GM12874 (cell line): ENCODE results near the gene PGM5.

Experiments used
- TF ChIP-seq, protein P1 (sequence below): IDR thresholded peaks from 2 replicates; pipeline ENCODE4 v1.5.1; 2011; ENCODE audit warnings: low read depth, mild to moderate bottlenecking, control low read depth, low read length, moderate library complexity; ENCODE audit not compliant: insufficient read depth

Gene PGM5

GRCh38 chr9:68447611-68448010 is 91.2 kb downstream of the PGM5 start:
- TF ChIP-seq, protein P1, sequence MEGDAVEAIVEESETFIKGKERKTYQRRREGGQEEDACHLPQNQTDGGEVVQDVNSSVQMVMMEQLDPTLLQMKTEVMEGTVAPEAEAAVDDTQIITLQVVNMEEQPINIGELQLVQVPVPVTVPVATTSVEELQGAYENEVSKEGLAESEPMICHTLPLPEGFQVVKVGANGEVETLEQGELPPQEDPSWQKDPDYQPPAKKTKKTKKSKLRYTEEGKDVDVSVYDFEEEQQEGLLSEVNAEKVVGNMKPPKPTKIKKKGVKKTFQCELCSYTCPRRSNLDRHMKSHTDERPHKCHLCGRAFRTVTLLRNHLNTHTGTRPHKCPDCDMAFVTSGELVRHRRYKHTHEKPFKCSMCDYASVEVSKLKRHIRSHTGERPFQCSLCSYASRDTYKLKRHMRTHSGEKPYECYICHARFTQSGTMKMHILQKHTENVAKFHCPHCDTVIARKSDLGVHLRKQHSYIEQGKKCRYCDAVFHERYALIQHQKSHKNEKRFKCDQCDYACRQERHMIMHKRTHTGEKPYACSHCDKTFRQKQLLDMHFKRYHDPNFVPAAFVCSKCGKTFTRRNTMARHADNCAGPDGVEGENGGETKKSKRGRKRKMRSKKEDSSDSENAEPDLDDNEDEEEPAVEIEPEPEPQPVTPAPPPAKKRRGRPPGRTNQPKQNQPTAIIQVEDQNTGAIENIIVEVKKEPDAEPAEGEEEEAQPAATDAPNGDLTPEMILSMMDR: no peak

DNA sequence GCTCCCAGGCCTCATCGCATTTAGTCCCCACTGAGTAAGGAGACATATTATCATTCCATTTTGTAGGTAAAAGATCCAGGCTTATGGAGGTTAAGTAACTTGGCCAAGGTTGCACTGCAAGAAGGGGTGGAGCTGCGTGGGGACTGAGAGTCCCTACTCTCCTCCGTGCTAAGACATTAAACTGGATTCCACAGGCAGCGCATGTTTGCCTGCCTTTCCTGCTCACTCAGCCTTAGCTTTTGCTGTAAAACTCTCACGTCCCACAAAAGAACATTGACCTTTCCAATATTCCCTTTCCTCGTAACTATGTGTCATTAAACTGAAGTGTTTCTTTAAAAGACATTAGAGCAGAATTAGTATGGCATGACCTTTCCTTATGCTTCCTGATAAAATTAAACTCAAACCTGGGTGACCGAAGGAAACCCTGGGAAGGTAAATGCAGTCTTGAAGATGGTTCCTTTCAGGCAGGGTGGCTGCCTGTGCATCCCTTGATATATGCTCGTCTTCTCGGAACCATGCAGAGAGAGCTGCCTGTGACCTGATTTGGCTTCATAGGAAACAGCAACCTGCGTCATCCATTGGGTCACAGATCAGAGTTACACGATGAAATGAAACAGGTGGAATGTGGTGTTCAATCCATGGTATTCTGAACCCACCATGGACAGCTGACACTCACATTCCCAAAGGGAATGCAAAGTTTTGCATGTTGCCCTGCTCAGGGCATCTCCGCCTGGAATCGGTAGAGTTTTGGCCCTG is 98.3 kb downstream of the PGM5 start:
- TF ChIP-seq, protein P1: no peak

- TF ChIP-seq, protein P1: no peak
These were observed 99.0 kb downstream of the PGM5 start for GRCh38 chr9:68455451-68455850.

- TF ChIP-seq, protein P1: no peak
These were observed 101.4 kb downstream of the PGM5 start for GRCh38 chr9:68457803-68458202.

DNA sequence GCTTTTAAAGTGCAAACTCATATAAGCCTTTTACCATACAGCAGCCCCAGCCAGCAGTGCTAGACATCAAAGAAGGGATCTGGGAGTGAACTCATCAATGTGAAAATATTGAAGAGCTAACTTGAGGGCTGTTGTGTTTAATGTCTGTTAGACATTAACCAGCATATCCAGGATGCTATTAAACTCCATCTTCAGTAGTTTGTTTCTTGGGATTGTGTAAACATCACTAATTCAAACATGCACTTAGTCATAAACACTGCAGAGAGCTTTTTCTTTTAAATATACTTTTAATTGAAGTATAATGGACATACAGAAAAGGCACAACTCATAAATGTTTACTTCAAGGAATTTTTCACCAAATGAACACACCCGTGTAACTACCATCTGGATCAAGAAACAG is 102.5 kb downstream of the PGM5 start:
- TF ChIP-seq, protein P1: no peak

DNA sequence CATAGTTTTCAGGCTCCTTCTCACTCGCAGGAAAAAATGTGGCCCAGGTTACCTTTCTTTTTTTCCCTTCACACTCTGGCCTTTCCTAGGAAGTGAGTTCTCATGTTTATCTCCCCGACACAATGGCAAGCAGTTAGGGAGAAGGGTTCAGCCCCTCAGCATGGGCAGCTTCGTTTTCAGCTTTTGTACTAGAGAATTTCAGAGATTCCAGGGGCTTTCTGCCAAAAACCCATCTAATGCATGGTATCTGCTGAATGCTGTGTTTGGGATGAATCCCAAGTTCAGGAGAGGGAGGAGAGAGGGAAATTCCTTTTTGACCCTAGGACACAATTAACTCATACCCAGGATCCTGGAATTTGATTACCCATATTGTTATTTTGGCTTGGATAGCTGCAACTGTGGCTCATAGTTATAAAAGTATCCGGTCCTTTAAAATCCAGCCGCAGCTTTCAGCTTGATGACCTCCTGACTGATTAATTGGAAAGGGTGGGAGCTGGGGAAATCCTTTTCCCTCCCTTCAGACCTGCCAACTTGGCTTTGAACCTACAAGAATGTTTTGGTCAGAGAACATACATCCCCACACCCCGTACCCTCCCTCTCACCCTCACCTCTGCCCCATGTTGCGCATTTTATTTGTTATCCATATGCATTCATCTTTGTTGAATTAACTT is 105.8 kb downstream of the PGM5 start:
- TF ChIP-seq, protein P1: no peak

- TF ChIP-seq, protein P1: no peak
These were observed 113.7 kb downstream of the PGM5 start for GRCh38 chr9:68470067-68470466.
